ENCODE data around the gene ASPDH. TPM values are rescaled to one million over a fixed set of nuclear protein-coding genes. Genes with fewer than 3 reads are reported as not detected.
"Not testable (repeated sequence)": the region's sequence is repeated elsewhere in the genome, so short reads cannot be mapped to it uniquely, and the experiment has no call there.

ASPDH gene
- total RNA-seq, 1 donor from 2014 or later: not detected

DNA sequence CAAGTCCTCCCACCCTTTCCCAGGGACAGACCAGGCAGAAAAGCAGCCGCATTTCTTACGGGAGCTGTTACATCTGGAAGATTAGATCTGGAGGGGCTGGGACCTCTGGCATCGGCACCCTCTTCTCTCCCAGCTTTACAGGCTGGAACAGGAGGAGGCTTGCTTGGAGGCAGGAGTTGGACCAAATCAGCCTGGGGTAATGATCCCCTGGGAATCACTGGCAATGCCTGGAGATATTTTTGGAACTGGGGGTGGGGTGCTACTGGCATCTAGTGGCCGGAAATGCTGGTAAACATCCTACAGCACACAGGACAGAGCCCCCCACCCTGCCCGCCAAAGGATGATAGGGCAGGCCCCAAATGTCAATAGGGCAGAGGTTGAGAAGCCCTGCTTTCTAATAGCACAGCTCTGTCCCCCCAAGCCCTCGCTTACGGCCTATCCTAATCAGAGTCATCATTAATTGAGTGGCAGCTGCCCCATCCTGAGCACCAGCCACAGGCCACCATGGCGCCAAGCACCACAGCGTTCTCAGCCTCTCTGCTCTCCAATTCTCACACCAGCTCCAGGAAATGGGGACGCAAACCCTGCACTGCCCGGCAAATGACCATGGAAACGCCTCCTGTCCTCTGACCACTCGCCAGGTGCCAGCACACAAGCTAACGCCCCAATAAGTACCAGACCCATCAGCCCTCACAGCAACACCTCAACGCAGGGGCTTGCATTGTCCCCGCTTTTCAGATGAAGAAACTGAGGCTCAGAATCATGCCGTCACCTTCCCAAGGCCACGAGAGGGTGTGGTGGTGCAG, 33.9 kb upstream of the ASPDH start:
- DNase-seq: no peak

GRCh38 chr19:50546527-50547221, 33.0 kb upstream of the ASPDH start:
- DNase-seq: no peak

GRCh38 chr19:50542943-50543342, 29.2 kb upstream of the ASPDH start:
- DNase-seq: no peak

DNA sequence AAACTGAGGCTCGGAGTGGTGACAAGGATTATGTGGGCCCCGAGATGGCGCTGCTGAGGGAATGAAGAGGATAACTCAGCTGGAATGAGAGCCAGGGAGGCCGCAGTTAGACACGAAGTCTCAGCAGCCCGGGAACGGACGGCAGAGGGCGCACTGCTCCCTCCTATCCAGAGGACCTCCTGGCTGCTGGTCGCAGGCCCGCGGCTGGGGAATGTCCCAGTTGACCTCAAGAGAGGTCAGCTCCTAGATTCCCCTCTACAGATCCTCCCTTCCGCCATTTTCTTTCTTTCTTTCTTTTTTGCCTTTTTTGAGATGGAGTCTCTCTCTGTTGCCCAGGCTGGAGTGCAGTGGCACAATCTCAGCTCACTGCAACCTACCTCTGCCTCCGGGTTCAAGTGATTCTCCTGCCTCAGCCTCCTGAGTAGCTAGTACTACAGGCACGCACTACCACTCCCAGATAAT, 24.1 kb upstream of the ASPDH start:
- DNase-seq: no peak

DNA sequence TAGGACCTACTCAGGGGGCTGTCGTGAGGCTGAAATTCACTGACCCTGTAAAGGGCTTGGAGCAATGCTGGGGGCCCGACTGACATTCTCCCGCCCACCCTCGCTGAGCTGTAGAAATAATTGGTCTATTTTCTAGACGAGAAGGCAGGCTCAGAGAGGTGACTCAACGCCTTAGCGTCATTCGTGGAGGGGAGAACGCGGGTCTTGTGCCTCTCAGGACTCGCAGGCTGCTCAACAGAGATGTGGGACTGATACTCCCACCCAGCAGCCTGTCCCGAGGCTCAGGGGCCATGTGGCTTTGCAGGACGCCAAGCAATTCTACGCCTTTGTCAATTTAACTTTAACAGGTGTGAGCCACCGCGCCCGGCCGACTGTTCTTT, 23.6 kb upstream of the ASPDH start:
- DNase-seq: no peak

GRCh38 chr19:50536662-50537305, 23.1 kb upstream of the ASPDH start:
- DNase-seq: no peak

DNA sequence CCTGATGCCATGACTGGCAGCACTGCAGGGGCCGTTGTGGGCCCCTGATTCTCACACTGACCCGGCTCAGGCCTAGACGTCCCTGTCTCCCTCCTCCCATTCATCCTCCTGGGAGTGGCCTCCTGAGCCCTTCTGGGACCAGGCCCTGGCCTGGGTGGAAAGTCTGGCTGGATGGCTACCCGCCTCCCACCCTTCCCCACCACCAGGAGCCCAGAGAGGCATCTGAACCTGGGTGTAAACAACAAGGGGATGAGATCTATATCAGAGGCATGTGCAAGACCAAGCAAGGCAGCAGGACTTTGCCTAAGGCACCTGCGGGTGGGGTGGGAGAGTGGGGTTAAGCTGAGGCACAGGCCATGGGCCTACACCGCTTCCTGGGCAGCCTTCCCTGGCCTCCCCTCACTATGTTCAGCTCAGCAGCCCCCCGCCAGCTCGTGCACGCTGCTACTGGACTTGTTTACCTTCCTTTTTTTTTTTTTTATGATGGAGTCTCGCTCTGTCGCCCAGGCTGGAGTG, 22.0 kb upstream of the ASPDH start:
- no peak for DNase-seq

GRCh38 chr19:50534478-50534877, 20.8 kb upstream of the ASPDH start:
- DNase-seq: no peak

GRCh38 chr19:50532952-50533351, 19.2 kb upstream of the ASPDH start:
- DNase-seq: no peak

GRCh38 chr19:50531171-50531612, 17.5 kb upstream of the ASPDH start:
- DNase-seq: no peak

- DNase-seq: not testable (repeated sequence)
These were observed 14.3 kb upstream of the ASPDH start for GRCh38 chr19:50528052-50528451.

- DNase-seq: no peak
These were observed 9.2 kb upstream of the ASPDH start for GRCh38 chr19:50522881-50523280.

GRCh38 chr19:50520822-50521465, 7.2 kb upstream of the ASPDH start:
- no peak for DNase-seq

GRCh38 chr19:50519006-50519575, 5.4 kb upstream of the ASPDH start:
- no peak for DNase-seq

DNA sequence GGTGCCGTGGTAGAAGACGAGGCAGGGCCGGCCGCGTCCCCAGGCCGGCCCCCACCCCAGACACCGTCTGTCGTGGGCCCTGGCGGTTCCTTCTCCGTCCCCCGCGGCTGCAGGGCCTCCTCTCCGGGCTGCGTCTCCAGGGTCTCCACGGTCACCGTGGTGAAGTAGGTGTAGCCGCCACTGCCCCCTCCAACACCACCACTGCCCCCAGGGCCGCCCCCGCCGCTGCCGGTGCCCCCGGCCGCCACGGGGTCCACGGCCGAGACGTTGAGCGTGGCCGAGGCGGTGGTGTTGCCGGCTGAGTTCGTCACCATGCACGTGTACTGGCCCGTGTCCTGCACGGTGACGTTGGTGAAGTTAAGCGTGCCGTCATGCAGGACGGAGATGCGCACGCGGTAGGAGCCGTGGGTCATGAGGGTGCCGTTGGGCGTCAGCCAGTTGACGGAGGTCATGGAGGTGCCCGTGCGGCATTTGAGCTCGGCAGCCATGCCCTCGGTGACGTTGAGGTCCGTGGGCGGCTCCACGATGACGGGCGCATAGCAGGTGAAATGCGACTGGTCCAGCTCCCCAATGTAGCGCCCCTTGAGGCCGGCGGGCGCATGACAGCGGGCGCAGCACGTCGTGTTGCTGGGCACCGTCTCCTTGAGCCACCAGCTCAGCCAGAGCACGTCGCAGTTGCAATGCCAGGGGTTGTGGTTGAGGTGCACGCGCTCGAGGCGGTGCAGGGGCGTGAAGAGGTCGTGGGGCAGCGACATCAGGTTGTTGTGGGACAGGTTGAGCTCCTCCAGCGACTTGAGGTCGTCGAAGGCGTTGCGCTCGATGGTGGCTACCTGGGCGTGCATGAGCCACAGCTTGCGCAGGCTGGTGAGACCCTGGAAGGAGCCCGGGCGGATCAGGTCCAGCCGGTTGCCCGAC, 4.6 kb upstream of the ASPDH start:
- no peak for DNase-seq

GRCh38 chr19:50517704-50518075, 4.0 kb upstream of the ASPDH start:
- DNase-seq: no peak

DNA sequence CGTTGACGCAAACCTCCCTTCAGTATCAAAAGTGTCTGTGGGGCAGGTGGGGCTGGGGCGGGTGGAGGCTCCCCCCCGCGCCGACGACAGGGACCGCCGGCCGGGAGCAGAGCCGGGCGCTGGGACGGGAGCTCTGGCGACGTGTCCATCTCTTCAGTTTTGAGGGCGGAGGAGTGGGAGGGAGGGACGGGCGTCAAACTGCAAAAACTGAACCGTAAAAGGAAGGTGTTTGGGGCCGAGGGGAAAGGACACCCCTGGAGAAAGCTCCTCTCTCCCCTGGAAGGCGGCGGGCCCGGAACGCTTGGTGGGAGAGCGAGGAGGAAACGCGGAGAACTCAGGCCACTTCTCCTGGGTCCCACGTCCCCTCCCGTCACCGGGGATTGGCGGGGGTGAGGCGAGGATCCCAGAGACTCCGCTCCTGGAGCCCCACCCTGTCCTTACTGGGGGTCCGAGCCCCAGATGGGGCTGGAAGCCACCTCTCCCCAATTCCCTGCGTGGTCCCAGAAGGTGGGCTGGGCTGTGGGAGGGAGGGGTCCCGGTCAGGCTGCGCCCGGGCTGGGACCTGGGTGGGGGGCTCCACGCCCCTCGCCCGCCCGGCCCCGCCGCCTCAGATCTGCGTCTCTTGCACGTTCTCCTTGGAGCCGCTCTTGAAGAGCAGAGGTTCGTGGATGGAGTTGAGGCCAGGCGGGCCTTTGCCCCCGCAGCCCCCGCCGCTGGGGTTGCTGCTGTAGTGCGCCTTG, 3.4 kb upstream of the ASPDH start:
- no peak for DNase-seq

- DNase-seq: no peak
These were observed 2.7 kb upstream of the ASPDH start for GRCh38 chr19:50516456-50516855.

- no peak for DNase-seq
These were observed 1.5 kb upstream of the ASPDH start for GRCh38 chr19:50515168-50515561.

Measured in skin of body (tissue), 2 donors.